ENCODE results near the gene GPR15.

DNA sequence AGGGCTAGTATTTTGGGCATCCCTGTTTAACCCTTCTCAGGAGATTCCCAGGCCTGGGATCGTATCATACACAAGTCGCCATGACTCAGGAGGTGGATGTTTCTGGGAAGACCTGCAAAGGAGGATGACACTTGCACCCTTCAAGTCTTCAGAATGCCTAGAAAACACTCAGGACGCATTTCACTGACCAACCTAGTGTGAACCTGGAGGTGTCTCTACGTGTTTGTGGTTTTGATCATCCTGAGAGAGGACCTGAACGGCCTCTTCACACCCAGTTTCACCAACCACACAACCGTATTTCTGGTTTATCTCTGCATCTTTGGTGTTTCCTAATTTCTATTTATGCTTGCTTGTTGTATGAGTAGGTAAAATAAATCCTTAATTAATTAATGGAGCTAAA, 6.3 kb upstream of the GPR15 start:
- TF ChIP-seq, protein P1, sequence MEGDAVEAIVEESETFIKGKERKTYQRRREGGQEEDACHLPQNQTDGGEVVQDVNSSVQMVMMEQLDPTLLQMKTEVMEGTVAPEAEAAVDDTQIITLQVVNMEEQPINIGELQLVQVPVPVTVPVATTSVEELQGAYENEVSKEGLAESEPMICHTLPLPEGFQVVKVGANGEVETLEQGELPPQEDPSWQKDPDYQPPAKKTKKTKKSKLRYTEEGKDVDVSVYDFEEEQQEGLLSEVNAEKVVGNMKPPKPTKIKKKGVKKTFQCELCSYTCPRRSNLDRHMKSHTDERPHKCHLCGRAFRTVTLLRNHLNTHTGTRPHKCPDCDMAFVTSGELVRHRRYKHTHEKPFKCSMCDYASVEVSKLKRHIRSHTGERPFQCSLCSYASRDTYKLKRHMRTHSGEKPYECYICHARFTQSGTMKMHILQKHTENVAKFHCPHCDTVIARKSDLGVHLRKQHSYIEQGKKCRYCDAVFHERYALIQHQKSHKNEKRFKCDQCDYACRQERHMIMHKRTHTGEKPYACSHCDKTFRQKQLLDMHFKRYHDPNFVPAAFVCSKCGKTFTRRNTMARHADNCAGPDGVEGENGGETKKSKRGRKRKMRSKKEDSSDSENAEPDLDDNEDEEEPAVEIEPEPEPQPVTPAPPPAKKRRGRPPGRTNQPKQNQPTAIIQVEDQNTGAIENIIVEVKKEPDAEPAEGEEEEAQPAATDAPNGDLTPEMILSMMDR (IDR thresholded peaks at IDR 0.05): no peak
- no peak for TF ChIP-seq POLR2A (IDR thresholded peaks at IDR 0.05)
